AG09309 (cell line): ENCODE results near the gene IGDCC3.

ENCODE experiments used
- DNase-seq: peaks from one replicate; pipeline ENCODE4 v3.0.0-alpha.2; 2010; ENCODE audit warnings: low read depth
- H3K4me3 ChIP-seq: 2 replicates; pipeline ENCODE4 v1.5.1; 2011; ENCODE audit warnings: mild to moderate bottlenecking, low read depth, low read length, moderate library complexity; ENCODE audit not compliant: control insufficient read depth
- CTCF ChIP-seq: IDR thresholded peaks from 2 replicates; pipeline ENCODE4 v1.5.1; 2011; ENCODE audit warnings: mild to moderate bottlenecking, low read depth, low read length, inconsistent platforms; ENCODE audit not compliant: insufficient read depth, control insufficient read depth; ENCODE audit errors: missing control alignments

IGDCC3 gene

GRCh38 chr15:65374334-65374733, 3.5 kb downstream of the IGDCC3 start:
- no peak for DNase-seq
- TF ChIP-seq CTCF, result no peak
- H3K4me3 ChIP-seq, result no peak overlapping the region

GRCh38 chr15:65373163-65373651, 4.6 kb downstream of the IGDCC3 start:
- TF ChIP-seq CTCF, result no peak
- no peak for DNase-seq

GRCh38 chr15:65372787-65373067, 5.1 kb downstream of the IGDCC3 start:
- no peak for DNase-seq
- no peak for TF ChIP-seq CTCF
- H3K4me3 ChIP-seq, result no peak overlapping the region

More at GRCh38 chr15:65373163-65373651, 4.6 kb downstream of the IGDCC3 start:
- no peak overlapping the region for H3K4me3 ChIP-seq

GRCh38 chr15:65371976-65372786, 5.6 kb downstream of the IGDCC3 start:
- H3K4me3 ChIP-seq, result no peak overlapping the region
- TF ChIP-seq CTCF, result no peak
- DNase-seq, result no peak

GRCh38 chr15:65370885-65371284, 6.9 kb downstream of the IGDCC3 start:
- no peak for TF ChIP-seq CTCF
- no peak overlapping the region for H3K4me3 ChIP-seq
- no peak for DNase-seq

GRCh38 chr15:65369651-65370050, 8.2 kb downstream of the IGDCC3 start:
- DNase-seq, result no peak
- TF ChIP-seq CTCF, result no peak
- H3K4me3 ChIP-seq, result no peak overlapping the region
